GM23338 (cell line): Measurements from ENCODE around the gene CIT.

Source experiments
- CREB1 ChIP-seq: fragments of 250-450 bp; sonication (Bioruptor Pico); IDR thresholded peaks from 2 replicates; pipeline ENCODE4 v1.5.0; 2020; ENCODE audit warnings: low read depth, mild to moderate bottlenecking, moderate library complexity
- EZH2 ChIP-seq: fragments of 200-600 bp; sonication (generic); IDR thresholded peaks from one replicate; pipeline ENCODE4 v1.8.0; 2017; ENCODE audit warnings: antibody characterized with exemption, mild to moderate bottlenecking, low read depth; ENCODE audit not compliant: unreplicated experiment
- EZH2phosphoT487 ChIP-seq: fragments of 200-600 bp; sonication (generic); IDR thresholded peaks from one replicate; pipeline ENCODE4 v1.8.1; 2018; ENCODE audit warnings: antibody characterized with exemption; ENCODE audit not compliant: unreplicated experiment
- JUNB ChIP-seq: IDR thresholded peaks from one replicate; pipeline ENCODE4 v1.6.1; 2016; ENCODE audit warnings: antibody characterized with exemption; ENCODE audit not compliant: unreplicated experiment
- POLR2AphosphoS5 ChIP-seq: IDR thresholded peaks from 2 replicates; pipeline ENCODE4 v1.6.1; 2016; ENCODE audit warnings: antibody characterized with exemption, low read depth
- TF ChIP-seq, protein P1 (sequence below), 2 experiments: fragments of 200-600 bp in 1 of 2; sonication (generic) in 1 of 2; conservative IDR thresholded peaks; 2 replicates each; pipeline versions ENCODE4 v1.5.1 to v1.6.1; 2016 to 2017; ENCODE audit warnings: antibody characterized with exemption in 2 of 2, low read depth in 2 of 2, mild to moderate bottlenecking in 2 of 2, moderate library complexity in 1 of 2
- TF ChIP-seq, protein P2 (sequence below): IDR thresholded peaks from one replicate; pipeline ENCODE4 v1.6.1; 2018; ENCODE audit warnings: antibody characterized with exemption; ENCODE audit not compliant: unreplicated experiment
- TF ChIP-seq, protein P3 (sequence below): fragments of 250-450 bp; sonication (Bioruptor Pico); IDR thresholded peaks from 2 replicates; pipeline ENCODE4 v1.5.0; 2020; ENCODE audit warnings: mild to moderate bottlenecking, moderate library complexity

DNA sequence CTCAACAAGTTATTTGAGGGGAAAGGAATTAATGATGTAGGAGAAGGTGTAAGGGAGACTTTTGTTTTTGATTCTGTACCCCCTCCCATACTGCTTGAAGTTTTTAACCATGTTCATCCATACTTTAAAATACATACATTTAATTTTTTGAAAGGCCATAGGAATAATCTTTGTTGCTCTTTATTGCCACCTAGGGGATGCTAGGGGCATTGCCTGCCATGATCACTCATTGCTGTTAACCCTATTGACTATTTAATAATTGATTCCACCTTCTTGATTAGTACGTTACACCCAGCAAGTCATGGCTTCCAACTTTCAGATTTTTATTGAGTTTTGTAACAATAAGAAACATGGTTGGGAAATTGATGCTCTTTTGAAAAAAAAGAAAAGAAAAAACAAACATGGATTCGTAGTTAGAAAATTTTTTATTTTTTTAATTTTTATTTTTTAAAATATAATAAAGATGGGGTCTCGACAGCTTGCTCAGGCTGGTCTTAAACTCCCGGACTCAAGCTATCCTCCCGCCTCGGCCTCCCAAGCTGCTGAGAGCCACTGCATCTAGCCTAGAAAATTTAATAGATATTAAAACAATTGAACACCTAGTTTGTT is 217.7 kb downstream of the CIT start:
- TF ChIP-seq EZH2phosphoT487 (no peak), EZH2 (no peak), JUNB (no peak), POLR2AphosphoS5 (no peak), CREB1 (no peak)
- TF ChIP-seq, protein P1, sequence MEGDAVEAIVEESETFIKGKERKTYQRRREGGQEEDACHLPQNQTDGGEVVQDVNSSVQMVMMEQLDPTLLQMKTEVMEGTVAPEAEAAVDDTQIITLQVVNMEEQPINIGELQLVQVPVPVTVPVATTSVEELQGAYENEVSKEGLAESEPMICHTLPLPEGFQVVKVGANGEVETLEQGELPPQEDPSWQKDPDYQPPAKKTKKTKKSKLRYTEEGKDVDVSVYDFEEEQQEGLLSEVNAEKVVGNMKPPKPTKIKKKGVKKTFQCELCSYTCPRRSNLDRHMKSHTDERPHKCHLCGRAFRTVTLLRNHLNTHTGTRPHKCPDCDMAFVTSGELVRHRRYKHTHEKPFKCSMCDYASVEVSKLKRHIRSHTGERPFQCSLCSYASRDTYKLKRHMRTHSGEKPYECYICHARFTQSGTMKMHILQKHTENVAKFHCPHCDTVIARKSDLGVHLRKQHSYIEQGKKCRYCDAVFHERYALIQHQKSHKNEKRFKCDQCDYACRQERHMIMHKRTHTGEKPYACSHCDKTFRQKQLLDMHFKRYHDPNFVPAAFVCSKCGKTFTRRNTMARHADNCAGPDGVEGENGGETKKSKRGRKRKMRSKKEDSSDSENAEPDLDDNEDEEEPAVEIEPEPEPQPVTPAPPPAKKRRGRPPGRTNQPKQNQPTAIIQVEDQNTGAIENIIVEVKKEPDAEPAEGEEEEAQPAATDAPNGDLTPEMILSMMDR (conservative IDR thresholded peaks at IDR 0.05; ENCODE audit: low read depth in 2 of 2): peak; percentile 64 to 88
- TF ChIP-seq, protein P2, sequence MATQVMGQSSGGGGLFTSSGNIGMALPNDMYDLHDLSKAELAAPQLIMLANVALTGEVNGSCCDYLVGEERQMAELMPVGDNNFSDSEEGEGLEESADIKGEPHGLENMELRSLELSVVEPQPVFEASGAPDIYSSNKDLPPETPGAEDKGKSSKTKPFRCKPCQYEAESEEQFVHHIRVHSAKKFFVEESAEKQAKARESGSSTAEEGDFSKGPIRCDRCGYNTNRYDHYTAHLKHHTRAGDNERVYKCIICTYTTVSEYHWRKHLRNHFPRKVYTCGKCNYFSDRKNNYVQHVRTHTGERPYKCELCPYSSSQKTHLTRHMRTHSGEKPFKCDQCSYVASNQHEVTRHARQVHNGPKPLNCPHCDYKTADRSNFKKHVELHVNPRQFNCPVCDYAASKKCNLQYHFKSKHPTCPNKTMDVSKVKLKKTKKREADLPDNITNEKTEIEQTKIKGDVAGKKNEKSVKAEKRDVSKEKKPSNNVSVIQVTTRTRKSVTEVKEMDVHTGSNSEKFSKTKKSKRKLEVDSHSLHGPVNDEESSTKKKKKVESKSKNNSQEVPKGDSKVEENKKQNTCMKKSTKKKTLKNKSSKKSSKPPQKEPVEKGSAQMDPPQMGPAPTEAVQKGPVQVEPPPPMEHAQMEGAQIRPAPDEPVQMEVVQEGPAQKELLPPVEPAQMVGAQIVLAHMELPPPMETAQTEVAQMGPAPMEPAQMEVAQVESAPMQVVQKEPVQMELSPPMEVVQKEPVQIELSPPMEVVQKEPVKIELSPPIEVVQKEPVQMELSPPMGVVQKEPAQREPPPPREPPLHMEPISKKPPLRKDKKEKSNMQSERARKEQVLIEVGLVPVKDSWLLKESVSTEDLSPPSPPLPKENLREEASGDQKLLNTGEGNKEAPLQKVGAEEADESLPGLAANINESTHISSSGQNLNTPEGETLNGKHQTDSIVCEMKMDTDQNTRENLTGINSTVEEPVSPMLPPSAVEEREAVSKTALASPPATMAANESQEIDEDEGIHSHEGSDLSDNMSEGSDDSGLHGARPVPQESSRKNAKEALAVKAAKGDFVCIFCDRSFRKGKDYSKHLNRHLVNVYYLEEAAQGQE: no peak
- TF ChIP-seq, protein P3, sequence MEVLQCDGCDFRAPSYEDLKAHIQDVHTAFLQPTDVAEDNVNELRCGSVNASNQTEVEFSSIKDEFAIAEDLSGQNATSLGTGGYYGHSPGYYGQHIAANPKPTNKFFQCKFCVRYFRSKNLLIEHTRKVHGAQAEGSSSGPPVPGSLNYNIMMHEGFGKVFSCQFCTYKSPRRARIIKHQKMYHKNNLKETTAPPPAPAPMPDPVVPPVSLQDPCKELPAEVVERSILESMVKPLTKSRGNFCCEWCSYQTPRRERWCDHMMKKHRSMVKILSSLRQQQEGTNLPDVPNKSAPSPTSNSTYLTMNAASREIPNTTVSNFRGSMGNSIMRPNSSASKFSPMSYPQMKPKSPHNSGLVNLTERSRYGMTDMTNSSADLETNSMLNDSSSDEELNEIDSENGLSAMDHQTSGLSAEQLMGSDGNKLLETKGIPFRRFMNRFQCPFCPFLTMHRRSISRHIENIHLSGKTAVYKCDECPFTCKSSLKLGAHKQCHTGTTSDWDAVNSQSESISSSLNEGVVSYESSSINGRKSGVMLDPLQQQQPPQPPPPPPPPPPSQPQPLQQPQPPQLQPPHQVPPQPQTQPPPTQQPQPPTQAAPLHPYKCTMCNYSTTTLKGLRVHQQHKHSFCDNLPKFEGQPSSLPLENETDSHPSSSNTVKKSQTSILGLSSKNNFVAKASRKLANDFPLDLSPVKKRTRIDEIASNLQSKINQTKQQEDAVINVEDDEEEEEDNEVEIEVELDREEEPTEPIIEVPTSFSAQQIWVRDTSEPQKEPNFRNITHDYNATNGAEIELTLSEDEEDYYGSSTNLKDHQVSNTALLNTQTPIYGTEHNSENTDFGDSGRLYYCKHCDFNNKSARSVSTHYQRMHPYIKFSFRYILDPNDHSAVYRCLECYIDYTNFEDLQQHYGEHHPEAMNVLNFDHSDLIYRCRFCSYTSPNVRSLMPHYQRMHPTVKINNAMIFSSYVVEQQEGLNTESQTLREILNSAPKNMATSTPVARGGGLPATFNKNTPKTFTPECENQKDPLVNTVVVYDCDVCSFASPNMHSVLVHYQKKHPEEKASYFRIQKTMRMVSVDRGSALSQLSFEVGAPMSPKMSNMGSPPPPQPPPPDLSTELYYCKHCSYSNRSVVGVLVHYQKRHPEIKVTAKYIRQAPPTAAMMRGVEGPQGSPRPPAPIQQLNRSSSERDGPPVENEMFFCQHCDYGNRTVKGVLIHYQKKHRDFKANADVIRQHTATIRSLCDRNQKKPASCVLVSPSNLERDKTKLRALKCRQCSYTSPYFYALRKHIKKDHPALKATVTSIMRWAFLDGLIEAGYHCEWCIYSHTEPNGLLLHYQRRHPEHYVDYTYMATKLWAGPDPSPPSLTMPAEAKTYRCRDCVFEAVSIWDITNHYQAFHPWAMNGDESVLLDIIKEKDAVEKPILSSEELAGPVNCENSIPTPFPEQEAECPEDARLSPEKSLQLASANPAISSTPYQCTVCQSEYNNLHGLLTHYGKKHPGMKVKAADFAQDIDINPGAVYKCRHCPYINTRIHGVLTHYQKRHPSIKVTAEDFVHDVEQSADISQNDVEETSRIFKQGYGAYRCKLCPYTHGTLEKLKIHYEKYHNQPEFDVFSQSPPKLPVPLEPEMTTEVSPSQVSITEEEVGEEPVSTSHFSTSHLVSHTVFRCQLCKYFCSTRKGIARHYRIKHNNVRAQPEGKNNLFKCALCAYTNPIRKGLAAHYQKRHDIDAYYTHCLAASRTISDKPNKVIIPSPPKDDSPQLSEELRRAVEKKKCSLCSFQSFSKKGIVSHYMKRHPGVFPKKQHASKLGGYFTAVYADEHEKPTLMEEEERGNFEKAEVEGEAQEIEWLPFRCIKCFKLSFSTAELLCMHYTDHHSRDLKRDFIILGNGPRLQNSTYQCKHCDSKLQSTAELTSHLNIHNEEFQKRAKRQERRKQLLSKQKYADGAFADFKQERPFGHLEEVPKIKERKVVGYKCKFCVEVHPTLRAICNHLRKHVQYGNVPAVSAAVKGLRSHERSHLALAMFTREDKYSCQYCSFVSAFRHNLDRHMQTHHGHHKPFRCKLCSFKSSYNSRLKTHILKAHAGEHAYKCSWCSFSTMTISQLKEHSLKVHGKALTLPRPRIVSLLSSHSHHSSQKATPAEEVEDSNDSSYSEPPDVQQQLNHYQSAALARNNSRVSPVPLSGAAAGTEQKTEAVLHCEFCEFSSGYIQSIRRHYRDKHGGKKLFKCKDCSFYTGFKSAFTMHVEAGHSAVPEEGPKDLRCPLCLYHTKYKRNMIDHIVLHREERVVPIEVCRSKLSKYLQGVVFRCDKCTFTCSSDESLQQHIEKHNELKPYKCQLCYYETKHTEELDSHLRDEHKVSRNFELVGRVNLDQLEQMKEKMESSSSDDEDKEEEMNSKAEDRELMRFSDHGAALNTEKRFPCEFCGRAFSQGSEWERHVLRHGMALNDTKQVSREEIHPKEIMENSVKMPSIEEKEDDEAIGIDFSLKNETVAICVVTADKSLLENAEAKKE (CRISPR knock-in tag): no peak
